SU-DHL-6 (cell line): ENCODE data around the gene POMGNT2.

ENCODE experiments used
- EZH2phosphoT487 ChIP-seq: fragments of 200-600 bp; sonication (generic), shearing (Covaris generic); conservative IDR thresholded peaks from 2 replicates; pipeline ENCODE4 v1.6.1; 2018; ENCODE audit warnings: mild to moderate bottlenecking, antibody characterized with exemption, low read length, moderate library complexity, mixed read lengths
- TF ChIP-seq, protein P1 (sequence below): fragments of 200-600 bp; sonication (generic); IDR thresholded peaks from one replicate; pipeline ENCODE4 v1.5.1; 2017; ENCODE audit warnings: antibody characterized with exemption, mild to moderate bottlenecking, low read length, moderate library complexity; ENCODE audit not compliant: insufficient read depth, poor library complexity, severe bottlenecking

DNA sequence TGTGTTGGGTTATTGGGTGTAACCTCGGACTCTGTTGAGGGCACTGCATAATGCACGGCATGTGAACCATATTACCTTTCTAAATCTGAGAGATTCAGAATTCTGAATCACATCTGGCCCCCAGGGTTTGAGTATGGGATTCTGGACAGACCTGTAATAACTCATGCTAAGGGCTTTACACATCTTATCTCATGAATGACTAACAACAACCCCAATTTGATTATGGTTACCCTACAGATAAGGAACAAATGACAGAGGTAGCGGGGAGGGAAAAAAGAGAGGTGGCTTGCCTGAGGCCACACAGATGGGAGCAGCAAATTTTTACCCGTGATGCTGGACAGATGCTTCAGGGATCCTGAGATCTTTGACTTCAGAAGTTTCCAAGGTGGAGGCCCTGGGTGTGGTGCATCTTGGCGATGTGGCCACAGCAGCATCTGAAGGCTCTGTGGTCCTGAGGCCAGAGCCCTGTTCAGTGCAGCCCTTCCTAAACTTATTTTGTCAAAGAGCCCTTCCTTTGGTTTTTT lies 43.8 kb downstream of the POMGNT2 start:
- TF ChIP-seq, protein P1, sequence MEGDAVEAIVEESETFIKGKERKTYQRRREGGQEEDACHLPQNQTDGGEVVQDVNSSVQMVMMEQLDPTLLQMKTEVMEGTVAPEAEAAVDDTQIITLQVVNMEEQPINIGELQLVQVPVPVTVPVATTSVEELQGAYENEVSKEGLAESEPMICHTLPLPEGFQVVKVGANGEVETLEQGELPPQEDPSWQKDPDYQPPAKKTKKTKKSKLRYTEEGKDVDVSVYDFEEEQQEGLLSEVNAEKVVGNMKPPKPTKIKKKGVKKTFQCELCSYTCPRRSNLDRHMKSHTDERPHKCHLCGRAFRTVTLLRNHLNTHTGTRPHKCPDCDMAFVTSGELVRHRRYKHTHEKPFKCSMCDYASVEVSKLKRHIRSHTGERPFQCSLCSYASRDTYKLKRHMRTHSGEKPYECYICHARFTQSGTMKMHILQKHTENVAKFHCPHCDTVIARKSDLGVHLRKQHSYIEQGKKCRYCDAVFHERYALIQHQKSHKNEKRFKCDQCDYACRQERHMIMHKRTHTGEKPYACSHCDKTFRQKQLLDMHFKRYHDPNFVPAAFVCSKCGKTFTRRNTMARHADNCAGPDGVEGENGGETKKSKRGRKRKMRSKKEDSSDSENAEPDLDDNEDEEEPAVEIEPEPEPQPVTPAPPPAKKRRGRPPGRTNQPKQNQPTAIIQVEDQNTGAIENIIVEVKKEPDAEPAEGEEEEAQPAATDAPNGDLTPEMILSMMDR = no peak
- no peak for TF ChIP-seq EZH2phosphoT487
